Heart left ventricle (tissue), 13 donors: Measurements from ENCODE around the gene SF3B4.

Experiments
- CTCF ChIP-seq, 12 donors: fragments of 200-600 bp; sonication (generic) in 4 of 12; IDR thresholded peaks; one replicate each; pipeline versions ENCODE4 v1.5.0 to v1.8.0; 2018 to 2022; ENCODE audit warnings: antibody characterized with exemption in 12 of 12, mild to moderate bottlenecking in 5 of 12
- POLR2A ChIP-seq, 2 donors: fragments of 450-650 bp; IDR thresholded peaks; one replicate each; pipeline ENCODE4 v1.6.1; 2017; ENCODE audit warnings: antibody characterized with exemption in 2 of 2, mild to moderate bottlenecking in 2 of 2, moderate library complexity in 2 of 2
- donor health status: ischemic (EF 13 %, LVEDD 7.1; RV severe dilation, severe dysfunction).
- donor health status: DM: no; HTN: yes; CAD: no.
- donor health status: DM: no; HTN: no; CAD: no.
- donor health status: ischemic (EF 25% LVEDD 6.9; RV normal size, moderate dysfunction).
- donor health status: ischemic (EF 25% LVEDD 5.7; RV mildly dilated, moderate dysfunction).
- donor health status: ischemic (EF 35%, LVEDD 5.7; RV mildly dilated, moderate dysfunction).
- donor health status: nonischemic (EF 11% LVEDD 7.7; RV severe dilation, severe dysfunction).
- donor health status: DM: yes; HTN: yes; CAD: no.
- donor health status: PGD.
- donor health status: ischemic (EF 29% LVEDD 5.4; RV normal size, mild dysfunction).
- donor health status: nonischemic (EF 23%, LVEDD 6.1; RV moderate dilation, normal function).

GRCh38 chr1:149888247-149888998, 39.2 kb downstream of the SF3B4 start:
- TF ChIP-seq CTCF (IDR thresholded peaks at IDR 0.05), result peak in 11 of 12 donors; percentile 43 to 74 (median 62)
- TF ChIP-seq POLR2A (IDR thresholded peaks at IDR 0.05), result peak; percentile 1 to 94
